Heart left ventricle (tissue), 16 donors: ENCODE measurements around the gene MXRA7. TPM values are rescaled to one million over a fixed set of nuclear protein-coding genes. Genes with fewer than 3 reads are reported as not detected.

Source experiments
- ATAC-seq, 4 donors: fragments of 200-7000 bp; cut with Tn5 transposase; one replicate each; pipeline ENCODE4 v1.9.1; 2020 to 2022; ENCODE audit warnings: moderate library complexity in 4 of 4, mild to moderate bottlenecking in 3 of 4, moderate number of reproducible peaks in 1 of 4
- DNase-seq, 5 donors: peaks; one replicate each; pipeline ENCODE4 v3.0.0-alpha.2; 2020
- H3K27ac ChIP-seq, 12 donors: fragments of 200-600 bp; sonication (generic) in 4 of 12; one replicate each; pipeline versions ENCODE4 v1.5.0 to v1.8.0; 2016 to 2022; ENCODE audit warnings: mild to moderate bottlenecking in 2 of 12
- H3K27me3 ChIP-seq, 9 donors: fragments of 200-600 bp; sonication (generic) in 2 of 9; one replicate each; pipeline versions ENCODE4 v1.5.1 to v1.8.0; 2016 to 2022; ENCODE audit warnings: mild to moderate bottlenecking in 3 of 9
- H3K36me3 ChIP-seq, 9 donors: fragments of 200-600 bp; sonication (generic) in 2 of 9; one replicate each; pipeline versions ENCODE4 v1.5.0 to v1.8.0; 2018 to 2022; ENCODE audit warnings: mild to moderate bottlenecking in 2 of 9
- H3K4me1 ChIP-seq, 12 donors: fragments of 200-600 bp; sonication (generic) in 4 of 12; one replicate each; pipeline versions ENCODE4 v1.5.0 to v1.8.0; 2016 to 2022; ENCODE audit warnings: mild to moderate bottlenecking in 3 of 12
- H3K4me3 ChIP-seq, 12 donors: fragments of 200-600 bp; sonication (generic) in 4 of 12; one replicate each; pipeline versions ENCODE4 v1.5.0 to v1.8.0; 2017 to 2022; ENCODE audit warnings: mild to moderate bottlenecking in 9 of 12, moderate library complexity in 4 of 12
- H3K9me3 ChIP-seq, 12 donors: fragments of 200-600 bp; sonication (generic) in 4 of 12; one replicate each; pipeline versions ENCODE4 v1.5.0 to v1.8.0; 2016 to 2022; ENCODE audit warnings: mild to moderate bottlenecking in 1 of 12
- POLR2A ChIP-seq, 2 donors: fragments of 450-650 bp; IDR thresholded peaks; one replicate each; pipeline ENCODE4 v1.6.1; 2017; ENCODE audit warnings: antibody characterized with exemption in 2 of 2, mild to moderate bottlenecking in 2 of 2, moderate library complexity in 2 of 2
- WGBS, 4 donors: extraction: QIAGEN DNeasy Blood & Tissue Kit in 2 of 4; methylation state at CpG; one replicate each; pipeline versions ENCODE4 v1.1.5 to v1.1.7; 2013 to 2018; 5-methylcytosine and 5-hydroxymethylcytosine counted together
- intact Hi-C, 10 donors: fragments of 100-400 bp; cut with DNase I; formaldehyde crosslinking; loops; one replicate each; pipeline versions ENCODE4 v1.11.1 to v1.14.2; 2022
- polyA plus RNA-seq, 2 donors: library from polyadenylated mRNA; stranded (reverse); fragments of 200-250 nt; gene quantifications; one replicate each; pipeline ENCODE4 v1.2.3, GENCODE V29; 2013
- total RNA-seq, 9 donors: library from RNA; depleted of rRNA in 2 of 9; stranded (reverse); fragments of >200 nt in 2 of 9; fragmentation: NEBNext Ultra II Directional in 3 of 9; extraction: Animal tissue kit (Norgen Biotek cat#: 25700) in 3 of 9; gene quantifications; one replicate each; pipeline versions ENCODE4 v1.1.0 to v1.2.4, GENCODE V29; 2016 to 2023
- TF ChIP-seq, protein P1 (sequence below), 12 donors: fragments of 200-600 bp; sonication (generic) in 4 of 12; IDR thresholded peaks; one replicate each; pipeline versions ENCODE4 v1.5.0 to v1.8.0; 2018 to 2022; ENCODE audit warnings: antibody characterized with exemption in 12 of 12, mild to moderate bottlenecking in 5 of 12
- donor health status: ischemic (EF 13 %, LVEDD 7.1; RV severe dilation, severe dysfunction).
- donor health status: healthy with polysubstance abuse.
- donor health status: DM: no; HTN: yes; CAD: no.
- donor health status: DM: no; HTN: no; CAD: no.
- donor health status: ischemic (EF 25% LVEDD 6.9; RV normal size, moderate dysfunction).
- donor health status: ischemic (EF 25% LVEDD 5.7; RV mildly dilated, moderate dysfunction).
- donor health status: healthy.
- donor health status: DM: yes; HTN: yes; CAD: no.
- donor health status: ischemic (EF 35%, LVEDD 5.7; RV mildly dilated, moderate dysfunction).
- donor health status: nonischemic (EF 11% LVEDD 7.7; RV severe dilation, severe dysfunction).
- donor health status: DM: yes; HTN: yes; CAD: no.
- donor health status: PGD.
- donor health status: ischemic (EF 29% LVEDD 5.4; RV normal size, mild dysfunction).
- donor health status: nonischemic (EF 23%, LVEDD 6.1; RV moderate dilation, normal function).

MXRA7 gene
- total and polyA plus RNA-seq, 11 donors: 240 to 539 (median 460) TPM

DNA sequence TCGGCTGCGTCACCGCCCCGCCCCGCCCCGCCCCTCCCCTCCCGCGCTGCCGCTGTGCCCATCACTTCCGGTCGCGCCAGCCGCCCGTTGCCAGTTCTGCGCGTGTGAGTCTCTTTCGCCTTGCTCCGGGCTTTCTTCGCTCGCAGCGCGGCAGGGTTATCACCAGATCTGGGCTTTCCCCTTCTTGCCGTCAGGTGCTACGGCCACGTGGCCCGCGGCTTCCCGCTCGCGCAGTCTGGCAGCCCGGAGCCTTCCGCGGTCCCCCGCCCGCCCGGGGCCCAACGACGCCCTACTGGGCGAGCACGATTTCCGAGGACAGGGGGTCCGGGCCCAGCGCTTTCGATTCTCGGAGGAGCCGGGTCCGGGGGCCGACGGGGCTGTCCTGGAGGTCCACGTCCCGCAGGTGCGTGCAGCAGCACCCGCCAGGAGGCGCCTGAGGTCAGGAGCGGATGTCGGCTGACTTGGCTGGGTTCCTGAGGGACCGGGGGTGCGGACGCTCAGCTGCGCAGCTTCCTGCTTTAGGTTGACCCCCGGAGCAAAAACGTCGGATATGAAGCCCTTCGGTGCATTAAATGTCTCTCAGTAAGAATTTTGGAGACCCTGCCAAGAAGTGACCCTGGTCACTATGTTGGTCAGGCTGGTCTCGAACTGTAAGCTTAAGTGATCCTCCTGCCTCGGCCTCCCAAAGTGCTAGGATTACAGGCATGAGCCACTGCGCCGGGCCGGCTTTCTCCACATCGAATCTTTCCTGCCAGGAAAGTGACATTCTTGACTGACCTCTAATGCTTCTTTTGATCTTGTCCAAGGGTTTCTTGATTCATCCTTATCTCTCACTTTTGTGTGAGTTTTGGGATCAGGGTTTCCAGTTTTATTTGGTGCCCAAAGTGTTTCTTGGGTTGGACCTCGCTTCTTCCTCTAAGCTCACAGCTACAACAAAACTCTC lies 16.3 kb upstream of the MXRA7 start, which contains the start of gene METTL23:
TSS of gene METTL23 (plus strand) at position 64 of the 943 bp plus-strand sequence. CDS start 2,872 bp downstream, outside the sequence.
- DNase-seq (peak; percentile 87 to 93 (median 90)), ATAC-seq (peak; percentile 27 to 64 (median 61))
- peaks cover 0 to 64% (median 52%) of the 10 kb centered on the region in 9 donors for H3K36me3 ChIP-seq

DNA sequence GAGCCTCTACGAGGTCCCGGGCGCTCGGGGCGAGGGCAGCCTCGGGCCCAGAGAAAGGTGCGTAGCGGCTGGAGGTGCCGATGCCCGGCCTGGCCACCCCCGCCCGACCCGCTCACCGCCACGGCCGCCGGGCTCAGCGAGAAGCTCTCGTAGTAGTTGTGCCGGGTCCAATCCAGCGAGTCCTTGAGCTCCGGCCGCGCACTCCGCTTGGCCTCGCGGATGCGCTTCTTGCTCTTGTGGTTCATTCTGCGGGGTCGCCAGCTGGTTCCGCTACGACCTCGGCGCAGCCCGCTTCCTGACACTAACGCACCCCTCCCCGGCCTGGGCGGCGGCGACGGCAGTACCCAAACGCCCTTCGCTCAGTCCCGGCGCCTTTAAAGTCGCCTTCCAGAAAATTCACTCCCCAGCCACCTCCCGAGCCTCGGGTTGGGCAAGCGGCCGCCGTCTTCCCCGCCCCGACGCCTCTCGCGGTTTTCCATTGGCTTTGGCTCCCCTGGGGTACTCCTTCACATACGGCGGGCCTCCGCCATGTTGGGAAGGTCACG lies 15.5 kb upstream of the MXRA7 start, which contains the start of gene JMJD6:
TSS of gene JMJD6 (minus strand) at position 376 of the 545 bp plus-strand sequence. CDS start at position 245, 131 bp downstream.
- peak; percentile 97 to 98 (median 98) for DNase-seq
- H3K4me3 ChIP-seq: peak within 1 kb of the TSS; percentile 71 to 99 (median 88)
- ATAC-seq: peak; percentile 93 to 96 (median 95)
- WGBS, 4 donors: 0 to 3% (median 0%) methylated on average over 7 to 60 of the region's 60 CpGs
- H3K36me3 ChIP-seq: peaks cover 0 to 64% (median 52%) of the 10 kb centered on the region in 9 donors
- no peaks in the 10 kb centered on the region for H3K9me3 ChIP-seq
- H3K27me3 ChIP-seq: no peaks in the 10 kb centered on the region
- peak; percentile 53 to 90 for TF ChIP-seq POLR2A (IDR thresholded peaks at IDR 0.05)
- TF ChIP-seq, protein P1, sequence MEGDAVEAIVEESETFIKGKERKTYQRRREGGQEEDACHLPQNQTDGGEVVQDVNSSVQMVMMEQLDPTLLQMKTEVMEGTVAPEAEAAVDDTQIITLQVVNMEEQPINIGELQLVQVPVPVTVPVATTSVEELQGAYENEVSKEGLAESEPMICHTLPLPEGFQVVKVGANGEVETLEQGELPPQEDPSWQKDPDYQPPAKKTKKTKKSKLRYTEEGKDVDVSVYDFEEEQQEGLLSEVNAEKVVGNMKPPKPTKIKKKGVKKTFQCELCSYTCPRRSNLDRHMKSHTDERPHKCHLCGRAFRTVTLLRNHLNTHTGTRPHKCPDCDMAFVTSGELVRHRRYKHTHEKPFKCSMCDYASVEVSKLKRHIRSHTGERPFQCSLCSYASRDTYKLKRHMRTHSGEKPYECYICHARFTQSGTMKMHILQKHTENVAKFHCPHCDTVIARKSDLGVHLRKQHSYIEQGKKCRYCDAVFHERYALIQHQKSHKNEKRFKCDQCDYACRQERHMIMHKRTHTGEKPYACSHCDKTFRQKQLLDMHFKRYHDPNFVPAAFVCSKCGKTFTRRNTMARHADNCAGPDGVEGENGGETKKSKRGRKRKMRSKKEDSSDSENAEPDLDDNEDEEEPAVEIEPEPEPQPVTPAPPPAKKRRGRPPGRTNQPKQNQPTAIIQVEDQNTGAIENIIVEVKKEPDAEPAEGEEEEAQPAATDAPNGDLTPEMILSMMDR (IDR thresholded peaks at IDR 0.05): no peak
- intact Hi-C loops: loop anchor here in 4 of 10 donors (1.0 to 10.0 kb wide), 4 partner anchors 11 to 169 kb away; partner anchors contain the start of gene SRSF2 (in 1 of the 4)
- peaks cover 6 to 73% (median 51%) of the 10 kb centered on the region in 12 donors for H3K4me1 ChIP-seq
- H3K27ac ChIP-seq: peak within 1 kb of the TSS; percentile 96 to 100 (median 98)

More for the DNA sequence above, 16.3 kb upstream of the MXRA7 start, which contains the start of gene METTL23:
- no peaks in the 10 kb centered on the region for H3K27me3 ChIP-seq
- TF ChIP-seq POLR2A (IDR thresholded peaks at IDR 0.05): no peak
- TF ChIP-seq, protein P1 (IDR thresholded peaks at IDR 0.05): peak; percentile 55 to 92 (median 68)
- H3K9me3 ChIP-seq: no peaks in the 10 kb centered on the region
- H3K27ac ChIP-seq: peak within 1 kb of the TSS; percentile 96 to 100 (median 98)
- H3K4me3 ChIP-seq: peak within 1 kb of the TSS; percentile 71 to 99 (median 88)
- 2 to 6% (median 3%) methylated on average over 26 to 71 of the region's 71 CpGs for WGBS, 4 donors
- intact Hi-C loops: loop anchor here in 4 of 10 donors (1.0 to 10.0 kb wide), 4 partner anchors 10 to 170 kb away; partner anchors contain the start of gene SRSF2 (in 1 of the 4)
- H3K4me1 ChIP-seq: peaks cover 6 to 74% (median 46%) of the 10 kb centered on the region in 12 donors

DNA sequence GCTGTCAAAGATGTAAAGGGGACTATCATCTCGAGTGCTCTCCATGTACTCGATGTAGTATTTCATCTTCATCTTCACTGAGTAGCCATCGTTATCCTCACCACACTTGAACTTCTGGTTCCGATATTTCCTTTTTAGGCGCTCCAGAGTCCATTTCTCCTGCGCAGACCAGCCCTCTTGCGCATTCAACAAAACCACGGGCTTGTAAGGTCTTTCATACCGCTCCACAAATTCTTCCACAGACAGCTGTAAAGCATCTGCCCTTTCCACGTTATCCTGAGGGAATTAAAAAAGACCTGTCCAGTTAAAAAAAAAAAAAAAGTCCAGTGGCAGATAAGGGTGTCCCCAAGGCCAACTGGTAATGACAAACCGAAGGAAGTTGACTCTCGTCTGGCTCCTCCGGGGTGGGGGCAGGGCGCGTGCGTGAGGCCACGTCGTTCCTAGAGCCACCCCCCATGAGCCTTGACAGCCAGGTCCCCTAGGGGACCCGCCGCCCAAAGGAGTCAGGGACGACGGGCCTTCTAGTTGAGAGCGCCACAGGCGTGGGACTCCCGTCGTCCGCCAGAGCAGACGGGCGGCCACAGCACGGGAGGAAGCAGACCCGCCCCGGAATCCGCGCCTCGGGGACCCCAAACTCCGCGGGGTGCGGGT lies 14.9 kb upstream of the MXRA7 start:
- Histone ChIP-seq H3K27ac (peak overlapping the region; percentile 96 to 100 (median 98)), H3K4me1 (peaks cover 9 to 75% (median 55%) of the 10 kb centered on the region in 12 donors), H3K36me3 (peaks cover 0 to 65% (median 54%) of the 10 kb centered on the region in 9 donors), H3K9me3 (no peaks in the 10 kb centered on the region), H3K27me3 (no peaks in the 10 kb centered on the region), H3K4me3 (peak overlapping the region; percentile 71 to 99 (median 88))
- peak in 3 of 4 donors; percentile 48 to 64 (median 58) for ATAC-seq
- 2 to 3% (median 3%) methylated on average over 25 to 38 of the region's 38 CpGs for WGBS, 4 donors
- peak; percentile 83 to 89 (median 85) for DNase-seq
- TF ChIP-seq, protein P1 (IDR thresholded peaks at IDR 0.05): no peak
- TF ChIP-seq POLR2A (IDR thresholded peaks at IDR 0.05): no peak
- intact Hi-C loops: loop anchor here in 4 of 10 donors (1.0 to 10.0 kb wide), 4 partner anchors 12 to 168 kb away; partner anchors contain the start of gene SRSF2 (in 1 of the 4)
